Peyer's patch (tissue), 4 donors: ENCODE data around the gene F7. TPM values are rescaled to one million over a fixed set of nuclear protein-coding genes. Genes with fewer than 3 reads are reported as not detected.

Source experiments
- DNase-seq, 3 donors: peaks; one replicate each; pipeline ENCODE4 v3.0.0-alpha.2; 2017 to 2019
- H3K27ac ChIP-seq, 4 donors: fragments of 200-600 bp; sonication (generic); one replicate each; pipeline ENCODE4 v1.5.1; 2016 to 2019
- H3K27me3 ChIP-seq, 2 donors: fragments of 200-600 bp; sonication (generic); one replicate each; pipeline ENCODE4 v1.5.1; 2019
- H3K36me3 ChIP-seq, 3 donors: fragments of 200-600 bp; sonication (generic); one replicate each; pipeline ENCODE4 v1.5.1; 2016 to 2019
- H3K4me1 ChIP-seq, 4 donors: fragments of 200-600 bp; sonication (generic); one replicate each; pipeline ENCODE4 v1.5.1; 2016 to 2019
- H3K4me3 ChIP-seq, 4 donors: fragments of 200-600 bp; sonication (generic); 1 replicate in 3 of 4; 2 replicates in 1 of 4; pipeline ENCODE4 v1.5.1; 2016 to 2019; ENCODE audit warnings: mild to moderate bottlenecking in 1 of 4
- H3K9me3 ChIP-seq, 4 donors: fragments of 200-600 bp; sonication (generic); one replicate each; pipeline ENCODE4 v1.5.1; 2016 to 2019; ENCODE audit warnings: mild to moderate bottlenecking in 1 of 4
- CTCF ChIP-seq, 6 experiments: fragments of 450-650 bp in 4 of 6; fragments of 200-600 bp in 2 of 6; sonication (generic) in 1 of 6; IDR thresholded peaks; one replicate each; pipeline ENCODE4 v1.5.1; 2017 to 2019; ENCODE audit warnings: antibody characterized with exemption in 6 of 6, mild to moderate bottlenecking in 3 of 6, moderate library complexity in 1 of 6
- POLR2A ChIP-seq, 2 donors: fragments of 450-650 bp; IDR thresholded peaks; one replicate each; pipeline ENCODE4 v1.5.1; 2017; ENCODE audit warnings: antibody characterized with exemption in 2 of 2, mild to moderate bottlenecking in 2 of 2, moderate library complexity in 2 of 2
- total RNA-seq, 4 donors: library from RNA; depleted of rRNA; stranded (reverse); fragments of >200 nt; gene quantifications; one replicate each; pipeline ENCODE4 v1.1.0, GENCODE V29; 2016

Gene F7
- total RNA-seq, 4 donors from 2014 or later = 1.9 to 2.9 TPM; not detected in 2

- H3K4me3 ChIP-seq = no peak overlapping the region
- TF ChIP-seq POLR2A (IDR thresholded peaks at IDR 0.05) (no peak), CTCF (IDR thresholded peaks at IDR 0.05) (no peak)
- no peak overlapping the region for H3K27ac ChIP-seq
- H3K4me1 ChIP-seq = no peaks in the 10 kb centered on the region
- no peak for DNase-seq
- H3K9me3 ChIP-seq = no peaks in the 10 kb centered on the region
- H3K36me3 ChIP-seq = no peaks in the 10 kb centered on the region
- no peaks in the 10 kb centered on the region for H3K27me3 ChIP-seq
These were observed 45.7 kb upstream of the F7 start for GRCh38 chr13:113059891-113060290.

- Histone ChIP-seq H3K9me3 (no peaks in the 10 kb centered on the region), H3K4me1 (no peaks in the 10 kb centered on the region), H3K27ac (no peak overlapping the region), H3K27me3 (no peaks in the 10 kb centered on the region), H3K4me3 (no peak overlapping the region), H3K36me3 (no peaks in the 10 kb centered on the region)
- no peak for DNase-seq
- TF ChIP-seq POLR2A (IDR thresholded peaks at IDR 0.05) (no peak), CTCF (IDR thresholded peaks at IDR 0.05) (no peak)
These were observed 44.9 kb upstream of the F7 start for GRCh38 chr13:113060557-113061270.

- no peak for DNase-seq
- Histone ChIP-seq H3K4me1 (no peaks in the 10 kb centered on the region), H3K4me3 (no peak overlapping the region), H3K27ac (no peak overlapping the region), H3K36me3 (no peaks in the 10 kb centered on the region), H3K9me3 (no peaks in the 10 kb centered on the region), H3K27me3 (no peaks in the 10 kb centered on the region)
- TF ChIP-seq CTCF (IDR thresholded peaks at IDR 0.05) (no peak), POLR2A (IDR thresholded peaks at IDR 0.05) (no peak)
These were observed 44.3 kb upstream of the F7 start for GRCh38 chr13:113061271-113061625.

DNA sequence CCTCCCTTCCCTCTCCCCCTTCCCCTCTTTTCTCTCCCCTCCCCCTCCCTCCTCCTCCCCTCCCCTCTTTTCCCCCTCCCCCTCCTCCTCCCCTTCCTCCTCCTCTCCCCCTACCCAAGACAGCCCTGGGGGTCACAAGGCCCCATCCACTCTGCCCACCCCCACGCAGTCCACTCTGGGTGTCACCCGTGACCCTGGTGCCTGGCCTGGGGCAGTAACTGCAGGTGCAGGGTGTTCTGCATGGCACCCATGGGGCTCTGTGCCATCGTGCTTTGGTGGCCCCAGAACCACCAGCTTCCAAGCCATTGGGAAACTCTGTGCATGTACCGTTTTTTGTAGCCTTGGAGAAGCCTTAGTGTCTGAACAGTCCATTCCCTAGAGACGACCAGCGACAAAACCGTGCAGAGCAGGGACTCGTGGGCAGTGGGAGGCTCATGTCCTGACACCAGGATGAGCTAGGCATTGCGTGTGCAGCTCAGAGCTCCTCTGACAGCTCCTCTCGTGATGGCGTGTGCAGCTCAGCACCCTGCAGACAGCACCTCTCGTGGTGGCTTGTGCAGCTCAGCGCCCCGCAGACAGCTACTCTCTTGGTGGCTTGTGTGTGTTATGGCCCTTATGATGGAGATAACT, 43.7 kb upstream of the F7 start:
- no peaks in the 10 kb centered on the region for H3K4me1 ChIP-seq
- no peak overlapping the region for H3K4me3 ChIP-seq
- no peaks in the 10 kb centered on the region for H3K9me3 ChIP-seq
- no peak for DNase-seq
- H3K27ac ChIP-seq = no peak overlapping the region
- TF ChIP-seq POLR2A (IDR thresholded peaks at IDR 0.05) = no peak
- H3K27me3 ChIP-seq = no peaks in the 10 kb centered on the region
- no peaks in the 10 kb centered on the region for H3K36me3 ChIP-seq

- Histone ChIP-seq H3K4me1 (no peaks in the 10 kb centered on the region), H3K27me3 (no peaks in the 10 kb centered on the region), H3K4me3 (no peak overlapping the region), H3K36me3 (no peaks in the 10 kb centered on the region), H3K27ac (no peak overlapping the region), H3K9me3 (no peaks in the 10 kb centered on the region)
- DNase-seq = no peak
- TF ChIP-seq POLR2A (IDR thresholded peaks at IDR 0.05) = no peak
- TF ChIP-seq CTCF (IDR thresholded peaks at IDR 0.05) = no peak
These were observed 42.9 kb upstream of the F7 start for GRCh38 chr13:113062691-113063090.

DNA sequence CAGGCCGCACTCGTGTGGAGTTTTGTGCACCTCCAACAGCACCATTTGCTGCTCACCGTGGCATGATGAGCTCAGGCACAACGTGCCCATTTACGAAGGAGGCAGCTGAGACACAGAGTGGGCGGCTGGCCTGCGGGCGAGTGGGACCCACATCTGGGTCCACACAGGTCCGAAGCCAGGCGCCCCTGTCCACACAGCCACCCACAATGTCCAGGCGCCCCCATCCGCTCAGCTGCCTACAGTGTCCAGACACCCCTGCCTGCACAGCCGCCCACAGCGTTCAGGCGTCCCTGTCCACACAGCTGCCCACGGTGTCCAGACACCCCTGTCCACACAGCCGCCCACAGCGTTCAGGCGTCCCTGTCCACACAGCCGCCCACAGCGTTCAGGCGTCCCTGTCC, 42.5 kb upstream of the F7 start:
- DNase-seq = no peak
- no peak overlapping the region for H3K27ac ChIP-seq
- H3K27me3 ChIP-seq = no peaks in the 10 kb centered on the region
- H3K4me3 ChIP-seq = no peak overlapping the region
- no peak for TF ChIP-seq CTCF (IDR thresholded peaks at IDR 0.05)
- H3K36me3 ChIP-seq = no peaks in the 10 kb centered on the region
- H3K4me1 ChIP-seq = no peaks in the 10 kb centered on the region
- H3K9me3 ChIP-seq = no peaks in the 10 kb centered on the region
